Measurements from ENCODE around the gene ACTN4.

- TF ChIP-seq, protein P1, sequence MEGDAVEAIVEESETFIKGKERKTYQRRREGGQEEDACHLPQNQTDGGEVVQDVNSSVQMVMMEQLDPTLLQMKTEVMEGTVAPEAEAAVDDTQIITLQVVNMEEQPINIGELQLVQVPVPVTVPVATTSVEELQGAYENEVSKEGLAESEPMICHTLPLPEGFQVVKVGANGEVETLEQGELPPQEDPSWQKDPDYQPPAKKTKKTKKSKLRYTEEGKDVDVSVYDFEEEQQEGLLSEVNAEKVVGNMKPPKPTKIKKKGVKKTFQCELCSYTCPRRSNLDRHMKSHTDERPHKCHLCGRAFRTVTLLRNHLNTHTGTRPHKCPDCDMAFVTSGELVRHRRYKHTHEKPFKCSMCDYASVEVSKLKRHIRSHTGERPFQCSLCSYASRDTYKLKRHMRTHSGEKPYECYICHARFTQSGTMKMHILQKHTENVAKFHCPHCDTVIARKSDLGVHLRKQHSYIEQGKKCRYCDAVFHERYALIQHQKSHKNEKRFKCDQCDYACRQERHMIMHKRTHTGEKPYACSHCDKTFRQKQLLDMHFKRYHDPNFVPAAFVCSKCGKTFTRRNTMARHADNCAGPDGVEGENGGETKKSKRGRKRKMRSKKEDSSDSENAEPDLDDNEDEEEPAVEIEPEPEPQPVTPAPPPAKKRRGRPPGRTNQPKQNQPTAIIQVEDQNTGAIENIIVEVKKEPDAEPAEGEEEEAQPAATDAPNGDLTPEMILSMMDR (IDR thresholded peaks at IDR 0.05): no peak
- no peak for TF ChIP-seq TCF7L2 (IDR thresholded peaks at IDR 0.05; ENCODE audit: low read depth, low read length)
- TF ChIP-seq REST (IDR thresholded peaks at IDR 0.05; ENCODE audit: insufficient read depth in 1 of 2, low read depth in 2 of 2, low read length in 1 of 2): no peak
These were observed 87.8 kb downstream of the ACTN4 start for GRCh38 chr19:38735257-38735686.

Data from Panc1 (cell line).